GM18517 (cell line): ENCODE results near the gene OR7A10.
"Not testable (repeated sequence)": the region's sequence is repeated elsewhere in the genome, so short reads cannot be mapped to it uniquely, and the experiment has no call there.

ENCODE experiments used
- ATAC-seq: cut with Tn5 transposase; IDR thresholded peaks from one replicate; pipeline ENCODE4 v1.9.1; 2021; ENCODE audit warnings: mild to moderate bottlenecking, moderate library complexity; ENCODE audit not compliant: unreplicated experiment

OR7A10 gene

GRCh38 chr19:14796021-14796420, 52.7 kb downstream of the OR7A10 start:
- no peak for ATAC-seq

GRCh38 chr19:14795078-14795721, 53.5 kb downstream of the OR7A10 start:
- no peak for ATAC-seq

GRCh38 chr19:14792250-14792649, 56.5 kb downstream of the OR7A10 start:
- not testable (repeated sequence) for ATAC-seq
